ENCODE data around the gene SLC25A51. TPM values are rescaled to one million over a fixed set of nuclear protein-coding genes. Genes with fewer than 3 reads are reported as not detected.
A peak's percentile ranks its signal among the peaks of the same experiment; 100 is the strongest.

The SLC25A51 gene
- total and polyA plus RNA-seq, 11 donors: 8.6 to 27.6 (median 22.1) TPM

- no peak overlapping the region for H3K4me3 ChIP-seq
- no peaks in the 10 kb centered on the region for H3K27me3 ChIP-seq
- ATAC-seq (peak in 1 of 4 donors; percentile 16), DNase-seq (peak in 1 of 5 donors; percentile 47)
- peaks cover 2 to 42% (median 20%) of the 10 kb centered on the region in 12 donors for H3K4me1 ChIP-seq
- TF ChIP-seq CTCF (IDR thresholded peaks at IDR 0.05) (no peak), POLR2A (IDR thresholded peaks at IDR 0.05) (no peak)
- no peaks in the 10 kb centered on the region for H3K36me3 ChIP-seq
- H3K9me3 ChIP-seq: peaks cover 0 to 9% (median 0%) of the 10 kb centered on the region in 12 donors
- H3K27ac ChIP-seq: no peak overlapping the region
- 86 to 94% (median 87%) methylated on average over 8 to 20 of the region's 20 CpGs for WGBS, 4 donors
- intact Hi-C loops (cut with DNase I): loop anchor here in 4 of 10 donors (5.0 to 10.0 kb wide), 3 partner anchors 54 to 86 kb away; no protein-coding TSS in a partner anchor
These were observed 24.9 kb upstream of the SLC25A51 start for GRCh38 chr9:37928552-37929430.

- ATAC-seq: peak in 3 of 4 donors; percentile 15 to 61 (median 26)
- WGBS, 4 donors: 70 to 77% (median 74%) methylated on average over 13 of the region's 13 CpGs
These were observed 23.9 kb upstream of the SLC25A51 start for GRCh38 chr9:37927601-37928551.

GRCh38 chr9:37927132-37927531, 23.2 kb upstream of the SLC25A51 start:
- peaks cover 0 to 9% (median 0%) of the 10 kb centered on the region in 12 donors for H3K9me3 ChIP-seq
- DNase-seq: peak in 2 of 5 donors; percentile 1 to 10
- H3K27me3 ChIP-seq: no peaks in the 10 kb centered on the region
- TF ChIP-seq CTCF (IDR thresholded peaks at IDR 0.05): no peak
- TF ChIP-seq POLR2A (IDR thresholded peaks at IDR 0.05): no peak
- no peak overlapping the region for H3K27ac ChIP-seq
- 76 to 91% (median 79%) methylated on average over 9 of the region's 9 CpGs for WGBS, 4 donors
- intact Hi-C loops (cut with DNase I): loop anchor here in 4 of 10 donors (5.0 to 10.0 kb wide), 3 partner anchors 55 to 88 kb away; no protein-coding TSS in a partner anchor
- no peak for ATAC-seq
- no peaks in the 10 kb centered on the region for H3K36me3 ChIP-seq
- H3K4me1 ChIP-seq: peaks cover 2 to 50% (median 27%) of the 10 kb centered on the region in 12 donors
- no peak overlapping the region for H3K4me3 ChIP-seq

More at GRCh38 chr9:37927601-37928551, 23.9 kb upstream of the SLC25A51 start:
- no peaks in the 10 kb centered on the region for H3K27me3 ChIP-seq
- intact Hi-C loops (cut with DNase I): loop anchor here in 4 of 10 donors (5.0 to 10.0 kb wide), 3 partner anchors 54 to 87 kb away; no protein-coding TSS in a partner anchor
- no peak for TF ChIP-seq POLR2A (IDR thresholded peaks at IDR 0.05)
- no peak for TF ChIP-seq CTCF (IDR thresholded peaks at IDR 0.05)
- peaks cover 2 to 43% (median 23%) of the 10 kb centered on the region in 12 donors for H3K4me1 ChIP-seq
- no peaks in the 10 kb centered on the region for H3K36me3 ChIP-seq
- peaks cover 0 to 9% (median 0%) of the 10 kb centered on the region in 12 donors for H3K9me3 ChIP-seq
- no peak overlapping the region for H3K27ac ChIP-seq
- DNase-seq: peak in 1 of 5 donors; percentile 44
- no peak overlapping the region for H3K4me3 ChIP-seq

Data from heart left ventricle (tissue), 16 donors.